Measurements from ENCODE around the gene FYB1. TPM values are rescaled to one million over a fixed set of nuclear protein-coding genes. Genes with fewer than 3 reads are reported as not detected.

The FYB1 gene
- total RNA-seq, 4 donors from 2014 or later: 1.5 to 5.0 (median 2.7) TPM

- WGBS, 2 donors: 81 to 85% methylated on average over 3 of the region's 3 CpGs
- no peak overlapping the region for H3K4me3 ChIP-seq (ENCODE audit: low read depth, poor library complexity, severe bottlenecking)
- TF ChIP-seq POLR2A (IDR thresholded peaks at IDR 0.05): no peak
- TF ChIP-seq, protein P1, sequence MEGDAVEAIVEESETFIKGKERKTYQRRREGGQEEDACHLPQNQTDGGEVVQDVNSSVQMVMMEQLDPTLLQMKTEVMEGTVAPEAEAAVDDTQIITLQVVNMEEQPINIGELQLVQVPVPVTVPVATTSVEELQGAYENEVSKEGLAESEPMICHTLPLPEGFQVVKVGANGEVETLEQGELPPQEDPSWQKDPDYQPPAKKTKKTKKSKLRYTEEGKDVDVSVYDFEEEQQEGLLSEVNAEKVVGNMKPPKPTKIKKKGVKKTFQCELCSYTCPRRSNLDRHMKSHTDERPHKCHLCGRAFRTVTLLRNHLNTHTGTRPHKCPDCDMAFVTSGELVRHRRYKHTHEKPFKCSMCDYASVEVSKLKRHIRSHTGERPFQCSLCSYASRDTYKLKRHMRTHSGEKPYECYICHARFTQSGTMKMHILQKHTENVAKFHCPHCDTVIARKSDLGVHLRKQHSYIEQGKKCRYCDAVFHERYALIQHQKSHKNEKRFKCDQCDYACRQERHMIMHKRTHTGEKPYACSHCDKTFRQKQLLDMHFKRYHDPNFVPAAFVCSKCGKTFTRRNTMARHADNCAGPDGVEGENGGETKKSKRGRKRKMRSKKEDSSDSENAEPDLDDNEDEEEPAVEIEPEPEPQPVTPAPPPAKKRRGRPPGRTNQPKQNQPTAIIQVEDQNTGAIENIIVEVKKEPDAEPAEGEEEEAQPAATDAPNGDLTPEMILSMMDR (IDR thresholded peaks at IDR 0.05): no peak
- intact Hi-C loops (cut with DNase I; ENCODE audit: low total_unique reads): no loop called here
- DNase-seq (ENCODE audit: low spot score in 2 of 2): no peak
Observed at GRCh38 chr5:39116344-39117170, 102.8 kb downstream of the FYB1 start.

- no peak for TF ChIP-seq POLR2A (IDR thresholded peaks at IDR 0.05)
- TF ChIP-seq, protein P1 (IDR thresholded peaks at IDR 0.05): no peak
- 70 to 76% methylated on average over 5 of the region's 5 CpGs for WGBS, 2 donors
- no peak for DNase-seq (ENCODE audit: low spot score in 2 of 2)
- intact Hi-C loops (cut with DNase I; ENCODE audit: low total_unique reads): no loop called here
- no peak overlapping the region for H3K4me3 ChIP-seq (ENCODE audit: low read depth, poor library complexity, severe bottlenecking)
Observed at GRCh38 chr5:39115644-39116343, 103.6 kb downstream of the FYB1 start.

DNA sequence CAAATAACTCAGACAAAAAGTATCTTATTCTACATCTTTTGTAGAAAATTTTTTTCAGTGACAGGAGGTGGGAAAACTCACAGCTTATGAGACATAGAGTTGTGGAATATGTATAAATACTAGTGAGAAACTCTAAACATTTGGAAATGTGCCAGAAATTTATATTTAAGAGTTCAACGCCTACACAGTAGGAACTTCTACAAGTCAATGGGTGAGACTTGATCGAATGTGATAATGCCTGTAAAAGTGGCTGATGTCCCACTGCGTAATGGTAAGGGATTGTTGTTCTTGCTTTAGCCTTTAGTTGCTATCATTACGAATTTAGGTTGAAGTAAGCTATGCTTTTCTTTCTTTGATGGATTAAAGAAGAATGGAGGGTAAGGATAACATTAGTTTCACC is 105.2 kb downstream of the FYB1 start:
- 82 to 89% methylated on average over 4 of the region's 4 CpGs for WGBS, 2 donors
- intact Hi-C loops (cut with DNase I; ENCODE audit: low total_unique reads): no loop called here
- no peak overlapping the region for H3K4me3 ChIP-seq (ENCODE audit: low read depth, poor library complexity, severe bottlenecking)
- no peak for DNase-seq (ENCODE audit: low spot score in 2 of 2)
- TF ChIP-seq, protein P1 (IDR thresholded peaks at IDR 0.05): no peak
- no peak for TF ChIP-seq POLR2A (IDR thresholded peaks at IDR 0.05)

- no peak for DNase-seq (ENCODE audit: low spot score in 2 of 2)
- TF ChIP-seq, protein P1 (IDR thresholded peaks at IDR 0.05): no peak
- no peak for TF ChIP-seq POLR2A (IDR thresholded peaks at IDR 0.05)
- WGBS, 2 donors: 81 to 82% methylated on average over 4 of the region's 4 CpGs
- intact Hi-C loops (cut with DNase I; ENCODE audit: low total_unique reads): no loop called here
- no peak overlapping the region for H3K4me3 ChIP-seq (ENCODE audit: low read depth, poor library complexity, severe bottlenecking)
Observed at GRCh38 chr5:39113354-39113953, 105.9 kb downstream of the FYB1 start.

DNA sequence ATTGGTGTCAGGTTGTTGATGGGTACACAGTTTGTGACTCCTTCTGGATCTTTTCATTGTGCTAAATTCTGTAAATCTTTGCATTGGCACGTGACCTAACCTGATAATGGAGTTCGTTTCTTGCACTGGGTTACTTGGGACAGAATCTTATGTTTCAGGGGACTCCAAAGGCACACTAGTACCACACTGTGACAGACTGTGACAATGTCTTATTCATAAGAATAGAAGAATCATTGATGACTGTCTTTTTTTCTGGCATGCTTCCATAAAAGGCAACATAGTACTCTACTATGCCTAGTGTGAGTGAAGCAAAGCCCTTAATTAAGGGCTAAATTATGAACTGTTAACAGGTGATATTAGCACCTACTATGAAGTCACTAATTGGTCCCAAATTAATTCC is 109.8 kb downstream of the FYB1 start:
- TF ChIP-seq, protein P1 (IDR thresholded peaks at IDR 0.05): no peak
- TF ChIP-seq POLR2A (IDR thresholded peaks at IDR 0.05): no peak
- intact Hi-C loops (cut with DNase I; ENCODE audit: low total_unique reads): no loop called here
- H3K4me3 ChIP-seq (ENCODE audit: low read depth, poor library complexity, severe bottlenecking): no peak overlapping the region
- DNase-seq (ENCODE audit: low spot score in 2 of 2): no peak
- WGBS, 2 donors: 83 to 86% methylated on average over 2 of the region's 2 CpGs

All from lower leg skin (tissue), 4 donors.